Measurements from ENCODE around the gene KLHL11. TPM values are rescaled to one million over a fixed set of nuclear protein-coding genes. Genes with fewer than 3 reads are reported as not detected.

KLHL11 gene
- total and polyA plus RNA-seq, 2 of the 8 experiments (the other 6 are each of a cell fraction or from before 2014, with no cell fraction given) = 4.2 to 13.7 TPM

GRCh38 chr17:41882756-41883155 lies 17.5 kb upstream of the KLHL11 start:
- Histone ChIP-seq H3K56ac (replicated peaks; ENCODE audit: insufficient read length, low read depth, low read length) (no peak overlapping the region), H3K27me3 (replicated peaks in 1 of 4; ENCODE audit: control insufficient read depth in 3 of 4, extremely low read depth in 1 of 4, insufficient read depth in 3 of 4, low read length in 3 of 4) (no peaks in the 10 kb centered on the region; a peak in 1 of 7 replicates), H2BK5ac (ENCODE audit: low read depth, low read length) (no peak overlapping the region), H3K23ac (ENCODE audit: insufficient read length) (no peak overlapping the region), H4K8ac (ENCODE audit: extremely low read depth, insufficient read depth, low read length) (no peak overlapping the region), H4K91ac (replicated peaks; ENCODE audit: insufficient read length, low read length) (no peak overlapping the region), H3K23me2 (ENCODE audit: low read depth, low read length) (peaks cover 2% of the 10 kb centered on the region; the same call in 1 of the 2 replicates), H2AK5ac (ENCODE audit: low read depth, low read length) (no peak overlapping the region), H2BK15ac (ENCODE audit: low read length) (no peak overlapping the region), H3K4me2 (ENCODE audit: insufficient read depth in 1 of 2, low read depth in 2 of 2, low read length in 2 of 2) (no peak overlapping the region), H2BK12ac (ENCODE audit: low read depth, low read length) (no peak overlapping the region), H3K4me1 (replicated peaks in 1 of 4; ENCODE audit: control insufficient read depth in 3 of 4, insufficient read depth in 4 of 4, low read length in 3 of 4) (no peaks in the 10 kb centered on the region; a peak in 1 of 7 replicates), H3K4me3 (ENCODE audit: extremely low read depth in 1 of 4, insufficient read depth in 2 of 4, low read depth in 3 of 4, low read length in 4 of 4) (no peak overlapping the region), H2BK20ac (ENCODE audit: low read length) (no peak overlapping the region), H3K79me1 (ENCODE audit: low read depth, low read length) (no peaks in the 10 kb centered on the region; the same call in 1 of the 2 replicates), H3K36me3 (ENCODE audit: control insufficient read depth in 2 of 4, insufficient read depth in 4 of 4, low read length in 3 of 4) (peaks cover 59 to 98% (median 84%) of the 10 kb centered on the region in 4 experiments), H4K5ac (ENCODE audit: insufficient read length, low read depth, low read length) (no peak overlapping the region), H3K9ac (replicated peaks in 1 of 4; ENCODE audit: extremely low read depth in 1 of 4, low read depth in 3 of 4, low read length in 3 of 4) (no peak overlapping the region), H3K9me3 (ENCODE audit: insufficient read depth in 2 of 2, low read depth in 1 of 2, low read length in 1 of 2) (no peaks in the 10 kb centered on the region), H3K18ac (ENCODE audit: extremely low read depth, low read length) (no peak overlapping the region), H3K14ac (ENCODE audit: insufficient read length) (no peak overlapping the region), H3K4ac (replicated peaks; ENCODE audit: insufficient read length, low read depth, low read length) (no peak overlapping the region), H3K27ac (ENCODE audit: low read depth, low read length) (no peak overlapping the region), H2BK120ac (replicated peaks; ENCODE audit: low read depth, low read length) (no peak overlapping the region), H3K79me2 (ENCODE audit: control insufficient read depth in 1 of 2, insufficient read depth in 2 of 2, low read length in 2 of 2) (peaks cover 0 to 9% of the 10 kb centered on the region in 2 experiments; a peak in 2 of 4 replicates), H2AFZ (ENCODE audit: low read length) (no peak overlapping the region), H4K20me1 (replicated peaks in 1 of 2; ENCODE audit: control insufficient read depth in 1 of 2, insufficient read depth in 2 of 2, low read length in 2 of 2) (peaks cover 1 to 13% of the 10 kb centered on the region in 2 experiments)
- ChIA-PET CTCF (ENCODE audit: partially characterized antibody) (interaction anchor here (1.0 to 1.9 kb wide), 3 partner anchors 22 to 204 kb away, joined by 3 to 8 read pairs (median 3); partner anchors contain the start of gene JUP), POLR2A (ENCODE audit: partially characterized antibody) (interaction anchor here (0.6 to 3.4 kb wide), 8 partner anchors 11 to 97 kb away, joined by 3 to 12 read pairs (median 3); partner anchors contain the start of genes ACLY and KLHL11)
- FAIRE-seq = no peak
- WGBS, 2 experiments (ENCODE audit: extremely low coverage in 1 of 2, insufficient coverage in 1 of 2, insufficient read length in 1 of 2, insufficient replicate concordance in 2 of 2, low coverage in 1 of 2, low lambda C conversion rate in 2 of 2, missing lambda C conversion rate in 1 of 2) = 94% methylated on average over 6 of the region's 6 CpGs; no CpG with 5 or more reads in 1 of the 2 experiments
- DNase-seq (ENCODE audit: low read depth in 1 of 2, low spot score in 2 of 2) = no peak
- TF ChIP-seq GABPA (IDR thresholded peaks at IDR 0.05; ENCODE audit: borderline replicate concordance, insufficient read depth, low read length) (no peak), RAD21 (IDR thresholded peaks at IDR 0.05 in 1 of 2, conservative IDR thresholded peaks at IDR 0.05 in 1 of 2; ENCODE audit: low read depth in 2 of 2, low read length in 2 of 2) (no peak), SP4 (IDR thresholded peaks at IDR 0.05; ENCODE audit: low read length) (no peak), KDM1A (IDR thresholded peaks at IDR 0.05; ENCODE audit: borderline replicate concordance, low read length) (no peak), NRF1 (IDR thresholded peaks at IDR 0.05; ENCODE audit: low read depth, low read length) (no peak)

Measured in H1 (cell line).